ENCODE results near the gene RHBDF1. TPM values are rescaled to one million over a fixed set of nuclear protein-coding genes. Genes with fewer than 3 reads are reported as not detected.

RHBDF1 gene
- total and polyA plus RNA-seq, 2 of the 13 experiments (the other 11 are each of a cell fraction or from before 2014, with no cell fraction given) = 5.4 to 26.9 TPM

DNA sequence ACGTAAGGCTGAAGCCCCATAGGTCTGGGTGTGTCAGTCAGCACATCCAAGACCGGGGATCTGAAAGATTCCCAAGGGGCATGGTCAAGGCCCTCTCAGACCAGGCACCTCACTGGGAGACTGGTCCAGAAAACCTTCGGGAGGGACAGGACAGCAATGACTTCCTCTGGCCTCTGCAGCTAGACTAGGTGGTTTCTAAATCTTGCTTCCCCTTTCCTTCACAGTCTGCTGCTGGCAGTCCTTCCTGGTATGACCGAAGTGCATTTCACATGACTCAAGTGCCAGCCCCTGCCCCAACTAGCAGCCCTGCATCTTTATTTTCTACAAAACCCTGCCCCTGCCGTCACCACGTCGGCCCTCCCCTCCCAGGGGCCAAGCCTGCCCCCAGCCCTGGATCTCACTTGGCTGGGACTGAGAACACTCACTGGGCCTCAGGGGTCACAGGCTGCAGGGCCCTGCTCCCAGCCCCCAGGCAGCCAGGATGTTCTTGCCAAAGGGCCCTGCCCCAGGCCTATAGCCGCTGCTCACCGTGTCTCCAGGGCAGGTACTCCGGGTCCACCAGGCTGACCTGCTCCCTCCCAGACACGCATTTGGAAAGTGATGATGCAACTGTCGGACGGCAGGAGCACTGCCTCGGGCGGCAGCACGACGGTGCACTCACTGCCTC, 37.3 kb downstream of the RHBDF1 start (continued):
- TF ChIP-seq ARNT2 (CRISPR knock-in tag; IDR thresholded peaks at IDR 0.05; ENCODE audit: low read depth) = no peak
- no peak for TF ChIP-seq ZNF556 (CRISPR knock-in tag; IDR thresholded peaks at IDR 0.05; ENCODE audit: borderline replicate concordance)
- no peak for TF ChIP-seq STAT5B (CRISPR knock-in tag; IDR thresholded peaks at IDR 0.05)
- TF ChIP-seq, protein P1, sequence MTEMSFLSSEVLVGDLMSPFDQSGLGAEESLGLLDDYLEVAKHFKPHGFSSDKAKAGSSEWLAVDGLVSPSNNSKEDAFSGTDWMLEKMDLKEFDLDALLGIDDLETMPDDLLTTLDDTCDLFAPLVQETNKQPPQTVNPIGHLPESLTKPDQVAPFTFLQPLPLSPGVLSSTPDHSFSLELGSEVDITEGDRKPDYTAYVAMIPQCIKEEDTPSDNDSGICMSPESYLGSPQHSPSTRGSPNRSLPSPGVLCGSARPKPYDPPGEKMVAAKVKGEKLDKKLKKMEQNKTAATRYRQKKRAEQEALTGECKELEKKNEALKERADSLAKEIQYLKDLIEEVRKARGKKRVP (CRISPR knock-in tag; IDR thresholded peaks at IDR 0.05) = peak in 1 of 2 experiments; percentile 81; a peak in 2 of 4 replicates
- TF ChIP-seq ZNF263 (CRISPR knock-in tag; IDR thresholded peaks at IDR 0.05) = peak; percentile 79
- no peak for TF ChIP-seq ZNF550 (CRISPR knock-in tag; IDR thresholded peaks at IDR 0.05; ENCODE audit: borderline replicate concordance)
- TF ChIP-seq ZNF224 (CRISPR knock-in tag; IDR thresholded peaks at IDR 0.05) = no peak
- TF ChIP-seq, protein P2, sequence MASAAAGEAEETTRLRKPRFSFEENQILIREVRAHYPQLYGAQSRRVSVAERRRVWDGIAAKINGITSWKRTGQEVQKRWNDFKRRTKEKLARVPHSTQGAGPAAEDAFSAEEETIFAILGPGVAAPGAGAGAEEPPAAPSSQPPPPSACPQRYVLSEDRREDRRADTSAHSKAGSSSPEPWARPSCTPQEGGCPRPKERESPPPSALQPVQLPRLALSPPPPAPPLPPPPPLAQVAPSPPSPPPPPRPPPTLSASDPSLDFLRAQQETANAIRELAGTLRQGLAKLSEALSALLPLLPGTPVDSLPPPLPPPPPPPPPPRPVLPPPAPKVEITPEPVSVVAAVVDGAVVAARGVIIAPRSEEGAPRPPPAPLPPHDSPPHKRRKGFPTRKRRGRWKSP (CRISPR knock-in tag; IDR thresholded peaks at IDR 0.05) = no peak
- no peak for TF ChIP-seq KAT2B (IDR thresholded peaks at IDR 0.05; ENCODE audit: borderline replicate concordance, low read depth, low read length)
- no peak for TF ChIP-seq PAX8 (CRISPR knock-in tag; IDR thresholded peaks at IDR 0.05; ENCODE audit: borderline replicate concordance)
- TF ChIP-seq YY1 (IDR thresholded peaks at IDR 0.05; ENCODE audit: insufficient read depth, insufficient replicate concordance, low read depth, low read length) = no peak
- TF ChIP-seq ZSCAN21 (CRISPR knock-in tag; IDR thresholded peaks at IDR 0.05; ENCODE audit: borderline replicate concordance) = no peak
- TF ChIP-seq, protein P3, sequence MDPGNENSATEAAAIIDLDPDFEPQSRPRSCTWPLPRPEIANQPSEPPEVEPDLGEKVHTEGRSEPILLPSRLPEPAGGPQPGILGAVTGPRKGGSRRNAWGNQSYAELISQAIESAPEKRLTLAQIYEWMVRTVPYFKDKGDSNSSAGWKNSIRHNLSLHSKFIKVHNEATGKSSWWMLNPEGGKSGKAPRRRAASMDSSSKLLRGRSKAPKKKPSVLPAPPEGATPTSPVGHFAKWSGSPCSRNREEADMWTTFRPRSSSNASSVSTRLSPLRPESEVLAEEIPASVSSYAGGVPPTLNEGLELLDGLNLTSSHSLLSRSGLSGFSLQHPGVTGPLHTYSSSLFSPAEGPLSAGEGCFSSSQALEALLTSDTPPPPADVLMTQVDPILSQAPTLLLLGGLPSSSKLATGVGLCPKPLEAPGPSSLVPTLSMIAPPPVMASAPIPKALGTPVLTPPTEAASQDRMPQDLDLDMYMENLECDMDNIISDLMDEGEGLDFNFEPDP (CRISPR knock-in tag; conservative IDR thresholded peaks at IDR 0.05) = no peak
- peak; percentile 39 for TF ChIP-seq ATF7 (IDR thresholded peaks at IDR 0.05)
- no peak for TF ChIP-seq ATF7 (CRISPR knock-in tag; IDR thresholded peaks at IDR 0.05)
- TF ChIP-seq CEBPG (CRISPR knock-in tag; IDR thresholded peaks at IDR 0.05) = peak; percentile 88
- no peak for TF ChIP-seq ZBTB8A (CRISPR knock-in tag; IDR thresholded peaks at IDR 0.05; ENCODE audit: borderline replicate concordance, low read depth)
- TF ChIP-seq, protein P4, sequence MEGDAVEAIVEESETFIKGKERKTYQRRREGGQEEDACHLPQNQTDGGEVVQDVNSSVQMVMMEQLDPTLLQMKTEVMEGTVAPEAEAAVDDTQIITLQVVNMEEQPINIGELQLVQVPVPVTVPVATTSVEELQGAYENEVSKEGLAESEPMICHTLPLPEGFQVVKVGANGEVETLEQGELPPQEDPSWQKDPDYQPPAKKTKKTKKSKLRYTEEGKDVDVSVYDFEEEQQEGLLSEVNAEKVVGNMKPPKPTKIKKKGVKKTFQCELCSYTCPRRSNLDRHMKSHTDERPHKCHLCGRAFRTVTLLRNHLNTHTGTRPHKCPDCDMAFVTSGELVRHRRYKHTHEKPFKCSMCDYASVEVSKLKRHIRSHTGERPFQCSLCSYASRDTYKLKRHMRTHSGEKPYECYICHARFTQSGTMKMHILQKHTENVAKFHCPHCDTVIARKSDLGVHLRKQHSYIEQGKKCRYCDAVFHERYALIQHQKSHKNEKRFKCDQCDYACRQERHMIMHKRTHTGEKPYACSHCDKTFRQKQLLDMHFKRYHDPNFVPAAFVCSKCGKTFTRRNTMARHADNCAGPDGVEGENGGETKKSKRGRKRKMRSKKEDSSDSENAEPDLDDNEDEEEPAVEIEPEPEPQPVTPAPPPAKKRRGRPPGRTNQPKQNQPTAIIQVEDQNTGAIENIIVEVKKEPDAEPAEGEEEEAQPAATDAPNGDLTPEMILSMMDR (CRISPR knock-in tag; IDR thresholded peaks at IDR 0.05) = no peak
- TF ChIP-seq ZNF891 (CRISPR knock-in tag; IDR thresholded peaks at IDR 0.05) = no peak
- TF ChIP-seq, protein P5, sequence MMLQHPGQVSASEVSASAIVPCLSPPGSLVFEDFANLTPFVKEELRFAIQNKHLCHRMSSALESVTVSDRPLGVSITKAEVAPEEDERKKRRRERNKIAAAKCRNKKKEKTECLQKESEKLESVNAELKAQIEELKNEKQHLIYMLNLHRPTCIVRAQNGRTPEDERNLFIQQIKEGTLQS (CRISPR knock-in tag; IDR thresholded peaks at IDR 0.05) = peak; percentile 79

All from HepG2 (cell line).